ENCODE results near the gene METTL9.
A peak's percentile ranks its signal among the peaks of the same experiment; 100 is the strongest.
"Not testable (repeated sequence)": the region's sequence is repeated elsewhere in the genome, so short reads cannot be mapped to it uniquely, and the experiment has no call there.

METTL9 gene

GRCh38 chr16:21599122-21600030 lies at the start of gene METTL9:
METTL9 (plus strand) TSS chr16:21599577; CDS start chr16:21599734, 157 bp downstream.
- ATAC-seq = peak; percentile 95

GRCh38 chr16:21549975-21550374 lies 49.4 kb upstream of the METTL9 start:
- not testable (repeated sequence) for ATAC-seq

GRCh38 chr16:21550435-21550834 lies 48.9 kb upstream of the METTL9 start:
- not testable (repeated sequence) for ATAC-seq

- not testable (repeated sequence) for ATAC-seq
These were observed 48.3 kb upstream of the METTL9 start for GRCh38 chr16:21551076-21551475.

- not testable (repeated sequence) for ATAC-seq
These were observed 47.8 kb upstream of the METTL9 start for GRCh38 chr16:21551600-21551999.

GRCh38 chr16:21553481-21554296 lies 45.7 kb upstream of the METTL9 start:
- ATAC-seq = not testable (repeated sequence)

- peak; percentile 96 to 97 for ATAC-seq
These were observed 44.4 kb upstream of the METTL9 start for GRCh38 chr16:21554795-21555585.

- not testable (repeated sequence) for ATAC-seq
These were observed 43.8 kb upstream of the METTL9 start for GRCh38 chr16:21555621-21556020.

- ATAC-seq = not testable (repeated sequence)
These were observed 43.3 kb upstream of the METTL9 start for GRCh38 chr16:21556026-21556595.

GRCh38 chr16:21556651-21557241 lies 42.6 kb upstream of the METTL9 start:
- ATAC-seq = not testable (repeated sequence)

- no peak for ATAC-seq
These were observed 38.9 kb upstream of the METTL9 start for GRCh38 chr16:21560462-21560861.

- no peak for ATAC-seq
These were observed 35.7 kb upstream of the METTL9 start for GRCh38 chr16:21563676-21564075.

- ATAC-seq = not testable (repeated sequence)
These were observed 35.0 kb upstream of the METTL9 start for GRCh38 chr16:21564367-21564766.

- ATAC-seq = no peak
These were observed 33.9 kb upstream of the METTL9 start for GRCh38 chr16:21565507-21565860.

- no peak for ATAC-seq
These were observed 33.3 kb upstream of the METTL9 start for GRCh38 chr16:21565861-21566669.

GRCh38 chr16:21566891-21567414 lies 32.4 kb upstream of the METTL9 start:
- ATAC-seq = no peak

- ATAC-seq = not testable (repeated sequence)
These were observed 31.9 kb upstream of the METTL9 start for GRCh38 chr16:21567496-21567895.

GRCh38 chr16:21568502-21569189 lies 30.7 kb upstream of the METTL9 start:
- peak in 1 of 2 donors; percentile 13 for ATAC-seq

- no peak for ATAC-seq
These were observed 28.7 kb upstream of the METTL9 start for GRCh38 chr16:21570676-21571017.

GRCh38 chr16:21573506-21573905 lies 25.9 kb upstream of the METTL9 start:
- ATAC-seq = not testable (repeated sequence)

Measured in activated CD4-positive, CD25-positive, alpha-beta regulatory T cell treated with anti-CD3 and anti-CD28 coated beads, Interleukin-2, amount 50 U/mL, for 24 hours (primary cell).